GM23338 (cell line): Measurements from ENCODE around the gene KLHDC2. TPM values are rescaled to one million over a fixed set of nuclear protein-coding genes. Genes with fewer than 3 reads are reported as not detected.

Source experiments
- ETS1 ChIP-seq: IDR thresholded peaks from 2 replicates; pipeline ENCODE4 v1.6.1; 2016; ENCODE audit warnings: antibody characterized with exemption
- EZH2 ChIP-seq: fragments of 200-600 bp; sonication (generic); IDR thresholded peaks from one replicate; pipeline ENCODE4 v1.8.0; 2017; ENCODE audit warnings: antibody characterized with exemption, mild to moderate bottlenecking, low read depth; ENCODE audit not compliant: unreplicated experiment
- JUNB ChIP-seq: IDR thresholded peaks from one replicate; pipeline ENCODE4 v1.6.1; 2016; ENCODE audit warnings: antibody characterized with exemption; ENCODE audit not compliant: unreplicated experiment
- REST ChIP-seq: IDR thresholded peaks from one replicate; pipeline ENCODE4 v1.6.1; 2018; ENCODE audit warnings: antibody characterized with exemption; ENCODE audit not compliant: unreplicated experiment
- ZNF114 ChIP-seq: fragments of 250-450 bp; sonication (Bioruptor Pico); IDR thresholded peaks from 2 replicates; pipeline ENCODE4 v1.5.0; 2020; ENCODE audit warnings: mild to moderate bottlenecking, moderate library complexity
- ZNF462 ChIP-seq: fragments of 250-450 bp; sonication (Bioruptor Pico); IDR thresholded peaks from 2 replicates; pipeline ENCODE4 v1.5.0; 2020; ENCODE audit warnings: mild to moderate bottlenecking, moderate library complexity
- polyA plus RNA-seq: library from polyadenylated mRNA; unstranded; fragments of >200 nt; fragmentation: Nextera tagmentation; extraction: Ambion mirVana; gene quantifications from 2 replicates; pipeline ENCODE4 v1.2.1, GENCODE V29; 2016
- total RNA-seq: library from RNA; depleted of rRNA; stranded (reverse); fragments of >200 nt; shearing (Covaris generic); gene quantifications from 2 replicates; pipeline ENCODE4 v1.2.3, GENCODE V29; 2014

KLHDC2 gene
- total and polyA plus RNA-seq, 2 experiments from 2014 or later: 38.5 to 61.9 TPM

- TF ChIP-seq ZNF462 (CRISPR knock-in tag): no peak
- no peak for TF ChIP-seq JUNB
- no peak for TF ChIP-seq ETS1
- TF ChIP-seq REST: no peak
- no peak for TF ChIP-seq EZH2
- TF ChIP-seq ZNF114 (CRISPR knock-in tag): no peak
These were observed 40.8 kb upstream of the KLHDC2 start (continued) for GRCh38 chr14:49727171-49727570.
